T-helper 1 cell (primary cell): Measurements from ENCODE around the gene SMYD3.
A peak's percentile ranks its signal among the peaks of the same experiment; 100 is the strongest.

Experiments used
- DNase-seq, 5 donors: peaks; one replicate each; pipeline ENCODE4 v3.0.0-alpha.2; 2012 to 2020

SMYD3 gene

GRCh38 chr1:246210756-246211155 lies 296.3 kb downstream of the SMYD3 start:
- DNase-seq, result no peak

- DNase-seq, result no peak
Observed at GRCh38 chr1:246208105-246208504, 299.0 kb downstream of the SMYD3 start.

- no peak for DNase-seq
Observed at GRCh38 chr1:246203180-246203579, 303.9 kb downstream of the SMYD3 start.

- no peak for DNase-seq
Observed at GRCh38 chr1:246200738-246201137, 306.3 kb downstream of the SMYD3 start.

- no peak for DNase-seq
Observed at GRCh38 chr1:246200225-246200624, 306.9 kb downstream of the SMYD3 start.

GRCh38 chr1:246199086-246199645 lies 307.9 kb downstream of the SMYD3 start:
- DNase-seq, result no peak

- DNase-seq, result no peak
Observed at GRCh38 chr1:246198115-246198816, 308.8 kb downstream of the SMYD3 start.

GRCh38 chr1:246197076-246197475 lies 310.0 kb downstream of the SMYD3 start:
- DNase-seq, result no peak

- no peak for DNase-seq
Observed at GRCh38 chr1:246195296-246195695, 311.8 kb downstream of the SMYD3 start.

GRCh38 chr1:246193537-246193936 lies 313.5 kb downstream of the SMYD3 start:
- no peak for DNase-seq

GRCh38 chr1:246189126-246189525 lies 318.0 kb downstream of the SMYD3 start:
- no peak for DNase-seq

- no peak for DNase-seq
Observed at GRCh38 chr1:246187834-246188372, 319.2 kb downstream of the SMYD3 start.

GRCh38 chr1:246184503-246184902 lies 322.6 kb downstream of the SMYD3 start:
- no peak for DNase-seq

GRCh38 chr1:246182149-246182851 lies 324.8 kb downstream of the SMYD3 start:
- no peak for DNase-seq

- DNase-seq, result peak in 1 of 5 donors; percentile 3
Observed at GRCh38 chr1:246181241-246181640, 325.8 kb downstream of the SMYD3 start.

GRCh38 chr1:246179401-246179800 lies 327.7 kb downstream of the SMYD3 start:
- DNase-seq, result no peak

- no peak for DNase-seq
Observed at GRCh38 chr1:246178717-246179311, 328.3 kb downstream of the SMYD3 start.

GRCh38 chr1:246176126-246177024 lies 330.7 kb downstream of the SMYD3 start:
- no peak for DNase-seq

- DNase-seq, result no peak
Observed at GRCh38 chr1:246170574-246171261, 336.4 kb downstream of the SMYD3 start.

- no peak for DNase-seq
Observed at GRCh38 chr1:246169486-246169885, 337.6 kb downstream of the SMYD3 start.

GRCh38 chr1:246169019-246169418 lies 338.1 kb downstream of the SMYD3 start:
- DNase-seq, result no peak

GRCh38 chr1:246166841-246167240 lies 340.2 kb downstream of the SMYD3 start:
- DNase-seq, result no peak
